ACC112 (cell line): ENCODE measurements around the gene PSD4.

Experiments used
- H2AFZ ChIP-seq: fragments of 200-600 bp; sonication (generic); one replicate; pipeline ENCODE4 v1.6.0; 2017; ENCODE audit warnings: antibody characterized with exemption, low read length; ENCODE audit not compliant: unreplicated experiment
- H3K27ac ChIP-seq: fragments of 200-600 bp; sonication (generic); 2 replicates; pipeline ENCODE4 v1.5.1; 2014; ENCODE audit warnings: low read depth, mild to moderate bottlenecking, antibody characterized with exemption, low read length, moderate library complexity
- H3K27me3 ChIP-seq: fragments of 200-600 bp; sonication (generic); 2 replicates; pipeline ENCODE4 v1.6.1; 2014; ENCODE audit warnings: mild to moderate bottlenecking, antibody characterized with exemption, low read length, moderate library complexity, mixed read lengths; ENCODE audit not compliant: insufficient read depth
- H3K36me3 ChIP-seq: fragments of 200-600 bp; sonication (generic); 2 replicates; pipeline ENCODE4 v1.6.1; 2016; ENCODE audit warnings: mild to moderate bottlenecking, antibody characterized with exemption, low read length, moderate library complexity, mixed read lengths; ENCODE audit not compliant: insufficient read depth
- H3K4me1 ChIP-seq: fragments of 200-600 bp; sonication (generic); one replicate; pipeline ENCODE4 v1.6.1; 2016; ENCODE audit warnings: low read length, mixed read lengths; ENCODE audit not compliant: insufficient read depth, unreplicated experiment, control insufficient read depth
- H3K4me3 ChIP-seq: fragments of 200-600 bp; sonication (generic); 2 replicates; pipeline ENCODE4 v1.5.1; 2014; ENCODE audit warnings: mild to moderate bottlenecking, low read depth, low read length
- H3K79me2 ChIP-seq: fragments of 200-600 bp; sonication (generic); one replicate; pipeline ENCODE4 v1.6.0; 2016; ENCODE audit warnings: low read length; ENCODE audit not compliant: control insufficient read depth, unreplicated experiment, insufficient read depth

The PSD4 gene

GRCh38 chr2:113173542-113174375, at the start of gene PSD4:
PSD4 (plus strand) TSS chr2:113173971; CDS start chr2:113182457, 8,486 bp downstream.
- H3K36me3 ChIP-seq, result no peaks in the 10 kb centered on the region
- H3K27ac ChIP-seq, result no peak within 1 kb of the TSS
- no peaks in the 10 kb centered on the region for H3K79me2 ChIP-seq
- H3K4me1 ChIP-seq, result no peaks in the 10 kb centered on the region
- H3K27me3 ChIP-seq, result no peaks in the 10 kb centered on the region
- H3K4me3 ChIP-seq, result no peak within 1 kb of the TSS
- H2AFZ ChIP-seq, result no peak within 1 kb of the TSS

GRCh38 chr2:113124181-113124961, 49.4 kb upstream of the PSD4 start:
- Histone ChIP-seq H3K36me3 (no peaks in the 10 kb centered on the region), H2AFZ (no peak overlapping the region)

DNA sequence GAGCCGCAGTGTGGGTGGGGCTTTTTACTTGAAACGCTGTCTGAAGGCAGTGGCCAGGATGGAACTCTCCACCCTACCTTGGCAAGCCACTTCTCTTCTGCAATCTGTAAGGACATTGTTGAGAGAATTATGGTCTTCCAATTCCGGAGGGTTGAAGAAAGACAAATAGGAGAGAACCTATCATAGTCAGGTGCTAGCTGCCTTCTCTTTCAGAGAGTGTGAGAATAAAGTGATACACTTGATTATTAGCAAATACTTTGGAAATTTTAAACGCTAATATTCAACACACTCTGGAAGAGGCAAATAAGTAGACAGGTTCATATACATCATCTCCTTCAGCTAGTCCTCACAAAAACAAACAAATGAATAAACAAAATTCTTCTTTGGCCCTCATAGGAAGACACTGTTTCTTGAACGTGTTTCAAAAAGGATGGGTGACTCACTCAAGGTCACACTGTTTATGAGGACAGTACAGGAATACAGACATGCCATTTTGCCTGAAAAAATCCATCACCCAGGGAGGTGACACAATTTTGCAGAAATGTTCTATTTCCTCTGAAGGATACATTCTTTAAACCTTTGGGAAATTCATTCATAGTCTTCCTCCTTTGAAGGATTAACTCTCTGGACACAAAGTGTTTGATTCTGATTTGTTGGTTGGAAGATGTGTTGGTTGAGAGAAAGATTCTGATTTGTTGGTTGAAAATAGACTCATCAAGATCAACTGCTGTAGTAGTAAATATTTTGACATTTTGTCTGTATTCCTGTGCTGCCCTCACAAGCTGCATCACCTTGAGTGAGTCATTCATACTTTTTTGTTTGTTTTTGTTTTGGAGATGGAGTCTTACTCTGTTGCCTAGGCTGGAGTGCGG, 48.6 kb upstream of the PSD4 start:
- H3K36me3 ChIP-seq, result no peaks in the 10 kb centered on the region
- H2AFZ ChIP-seq, result no peak overlapping the region
- peaks cover 14% of the 10 kb centered on the region; the same call in 1 of the 2 replicates for H3K27me3 ChIP-seq
- peaks cover 20% of the 10 kb centered on the region for H3K4me1 ChIP-seq
- peak overlapping the region; percentile 46; the same call in 1 of the 2 replicates for H3K27ac ChIP-seq
- no peaks in the 10 kb centered on the region for H3K79me2 ChIP-seq
- no peak overlapping the region; the same call in 1 of the 2 replicates for H3K4me3 ChIP-seq

More at GRCh38 chr2:113124181-113124961, 49.4 kb upstream of the PSD4 start:
- H3K79me2 ChIP-seq, result no peaks in the 10 kb centered on the region
- H3K27ac ChIP-seq, result peak overlapping the region; percentile 46; the same call in 1 of the 2 replicates
- H3K4me1 ChIP-seq, result peaks cover 20% of the 10 kb centered on the region
- H3K4me3 ChIP-seq, result no peak overlapping the region
- H3K27me3 ChIP-seq, result peaks cover 19% of the 10 kb centered on the region; the same call in 1 of the 2 replicates

DNA sequence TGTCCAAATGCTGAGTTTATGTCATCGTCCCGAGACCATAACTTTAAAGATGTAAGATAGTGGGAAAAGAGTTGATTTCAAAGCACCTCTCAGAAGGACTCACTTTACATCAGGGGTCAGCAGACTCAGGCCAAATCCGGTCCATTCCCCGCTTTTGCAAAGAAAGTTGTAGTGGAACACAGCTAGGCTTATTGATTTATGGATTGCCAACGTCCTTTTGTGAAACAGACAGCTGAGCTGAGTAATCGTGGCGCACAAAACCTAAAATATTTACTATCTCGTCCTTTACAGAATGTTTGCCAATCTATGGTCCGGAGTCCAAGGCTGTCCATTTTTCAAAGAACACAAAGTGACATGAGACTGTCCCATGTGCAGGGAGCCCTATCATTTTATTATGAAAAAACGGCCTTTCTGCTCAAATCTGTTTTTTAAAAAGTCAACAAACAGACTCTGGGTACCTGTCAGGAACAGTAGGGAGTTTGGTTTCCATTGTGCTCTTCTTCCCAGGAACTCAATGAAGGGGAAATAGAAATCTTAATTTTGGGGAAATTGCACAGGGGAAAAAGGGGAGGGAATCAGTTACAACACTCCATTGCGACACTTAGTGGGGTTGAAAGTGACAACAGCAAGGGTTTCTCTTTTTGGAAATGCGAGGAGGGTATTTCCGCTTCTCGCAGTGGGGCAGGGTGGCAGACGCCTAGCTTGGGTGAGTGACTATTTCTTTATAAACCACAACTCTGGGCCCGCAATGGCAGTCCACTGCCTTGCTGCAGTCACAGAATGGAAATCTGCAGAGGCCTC, 46.7 kb upstream of the PSD4 start, which contains the start of gene IL1RN:
Gene IL1RN, plus strand, starts transcription at position 754 of the 801 bp plus-strand sequence. Its CDS starts 27 bp downstream, at position 781.
- no peaks in the 10 kb centered on the region for H3K79me2 ChIP-seq
- no peak within 1 kb of the TSS for H2AFZ ChIP-seq
- H3K27me3 ChIP-seq, result 0 out of 2 replicates have a peak, but pooled peaks cover 3% of the 10 kb centered on the region
- H3K27ac ChIP-seq, result no peak within 1 kb of the TSS
- H3K36me3 ChIP-seq, result no peaks in the 10 kb centered on the region
- no peak within 1 kb of the TSS for H3K4me3 ChIP-seq
- H3K4me1 ChIP-seq, result peaks cover 20% of the 10 kb centered on the region

DNA sequence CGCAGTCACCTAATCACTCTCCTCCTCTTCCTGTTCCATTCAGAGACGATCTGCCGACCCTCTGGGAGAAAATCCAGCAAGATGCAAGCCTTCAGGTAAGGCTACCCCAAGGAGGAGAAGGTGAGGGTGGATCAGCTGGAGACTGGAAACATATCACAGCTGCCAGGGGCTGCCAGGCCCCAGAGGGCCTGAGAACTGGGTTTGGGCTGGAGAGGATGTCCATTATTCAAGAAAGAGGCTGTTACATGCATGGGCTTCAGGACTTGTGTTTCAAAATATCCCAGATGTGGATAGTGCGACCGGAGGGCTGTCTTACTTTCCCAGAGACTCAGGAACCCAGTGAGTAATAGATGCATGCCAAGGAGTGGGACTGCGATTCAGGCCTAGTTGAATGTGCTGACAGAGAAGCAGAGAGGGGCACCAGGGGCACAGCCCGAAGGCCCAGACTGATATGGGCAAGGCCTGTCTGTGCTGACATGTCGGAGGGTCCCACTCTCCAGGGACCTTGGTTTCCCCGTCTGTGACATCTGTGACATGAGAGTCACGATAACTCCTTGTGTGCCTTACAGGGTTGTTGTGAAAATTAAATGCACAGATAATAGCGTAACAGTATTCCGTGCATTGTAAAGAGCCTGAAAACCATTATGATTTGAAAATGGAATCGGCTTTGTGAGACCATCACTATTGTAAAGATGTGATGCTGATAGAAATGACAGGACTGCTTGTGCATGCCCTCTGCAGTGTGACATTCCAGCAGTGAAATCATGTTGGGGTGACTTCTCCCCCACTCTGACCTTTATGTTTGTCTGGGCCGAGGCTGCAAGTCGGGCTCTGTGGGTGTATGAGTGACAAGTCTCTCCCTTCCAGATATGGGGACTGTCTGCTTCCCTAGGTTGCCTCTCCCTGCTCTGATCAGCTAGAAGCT, 45.9 kb upstream of the PSD4 start:
- Histone ChIP-seq H3K4me1 (peaks cover 20% of the 10 kb centered on the region), H2AFZ (no peak overlapping the region), H3K79me2 (no peaks in the 10 kb centered on the region), H3K27ac (no peak overlapping the region), H3K36me3 (no peaks in the 10 kb centered on the region), H3K27me3 (no peaks in the 10 kb centered on the region), H3K4me3 (no peak overlapping the region)

DNA sequence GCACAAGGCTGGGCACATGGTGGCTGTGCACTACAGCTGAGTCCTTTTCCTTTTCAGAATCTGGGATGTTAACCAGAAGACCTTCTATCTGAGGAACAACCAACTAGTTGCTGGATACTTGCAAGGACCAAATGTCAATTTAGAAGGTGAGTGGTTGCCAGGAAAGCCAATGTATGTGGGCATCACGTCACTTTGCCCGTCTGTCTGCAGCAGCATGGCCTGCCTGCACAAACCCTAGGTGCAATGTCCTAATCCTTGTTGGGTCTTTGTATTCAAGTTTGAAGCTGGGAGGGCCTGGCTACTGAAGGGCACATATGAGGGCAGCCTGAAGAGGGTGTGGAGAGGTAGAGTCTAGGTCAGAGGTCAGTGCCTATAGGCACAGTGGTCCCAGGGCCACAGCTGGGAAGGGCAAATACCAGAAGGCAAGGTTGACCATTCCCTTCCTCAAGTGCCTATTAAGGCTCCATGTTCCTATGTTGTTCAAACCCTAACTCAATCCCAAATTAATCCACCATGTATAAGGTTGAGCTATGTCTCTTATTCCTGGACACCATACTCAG, 44.2 kb upstream of the PSD4 start:
- Histone ChIP-seq H3K4me3 (no peak overlapping the region), H3K4me1 (peaks cover 20% of the 10 kb centered on the region), H3K36me3 (no peaks in the 10 kb centered on the region), H3K27me3 (no peaks in the 10 kb centered on the region), H2AFZ (no peak overlapping the region), H3K79me2 (no peaks in the 10 kb centered on the region), H3K27ac (no peak overlapping the region)

DNA sequence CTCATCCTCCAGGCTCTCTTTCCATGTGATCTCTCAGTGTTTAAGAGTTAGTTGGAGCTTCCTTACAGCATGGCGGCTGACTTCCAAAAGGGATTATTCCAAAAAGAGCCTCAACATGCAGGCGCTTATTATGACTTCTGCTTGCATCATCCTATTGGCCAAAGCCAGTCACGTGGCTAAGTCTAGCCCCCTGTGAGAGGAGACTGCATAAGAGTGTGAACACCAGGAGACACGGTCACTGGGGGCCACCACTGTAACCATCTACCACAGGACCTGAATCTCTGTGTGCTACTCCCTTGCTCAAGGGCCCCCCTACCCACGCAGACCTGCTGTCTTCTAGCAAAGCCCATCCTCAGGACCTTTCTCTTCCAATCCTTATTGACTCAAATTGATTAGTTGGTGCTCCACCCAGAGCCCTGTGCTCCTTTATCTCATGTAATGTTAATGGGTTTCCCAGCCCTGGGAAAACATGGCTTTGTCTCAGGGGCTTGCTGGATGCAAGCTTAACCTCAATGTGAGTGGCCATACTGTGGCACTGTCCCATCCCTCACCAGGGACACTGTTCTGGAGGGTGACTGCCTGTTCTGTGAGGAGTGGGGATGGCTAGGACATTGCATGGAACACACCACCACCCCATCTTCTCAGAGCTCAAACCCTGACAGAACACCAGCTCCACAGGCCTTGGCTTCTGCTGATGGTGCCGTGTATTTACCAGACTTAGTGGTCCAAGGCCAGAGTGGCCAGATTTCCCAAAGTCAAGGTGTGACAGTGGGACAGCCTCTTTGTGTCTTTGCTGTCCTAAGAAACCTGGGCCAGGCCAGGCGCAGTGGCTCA, 42.2 kb upstream of the PSD4 start:
- Histone ChIP-seq H3K4me1 (peaks cover 8% of the 10 kb centered on the region), H2AFZ (no peak overlapping the region), H3K27ac (no peak overlapping the region), H3K36me3 (no peaks in the 10 kb centered on the region), H3K27me3 (no peaks in the 10 kb centered on the region), H3K4me3 (no peak overlapping the region), H3K79me2 (no peaks in the 10 kb centered on the region)

- H3K4me3 ChIP-seq, result no peak overlapping the region
- no peaks in the 10 kb centered on the region for H3K79me2 ChIP-seq
- no peak overlapping the region for H2AFZ ChIP-seq
- H3K36me3 ChIP-seq, result no peaks in the 10 kb centered on the region
- peaks cover 8% of the 10 kb centered on the region for H3K4me1 ChIP-seq
- no peak overlapping the region for H3K27ac ChIP-seq
- no peaks in the 10 kb centered on the region for H3K27me3 ChIP-seq
Observed at GRCh38 chr2:113132414-113133021, 41.3 kb upstream of the PSD4 start.
